GM23338 (cell line): Measurements from ENCODE around the gene NKX2-1.

Experiments
- TF ChIP-seq, protein P1 (sequence below), 2 experiments: fragments of 200-600 bp in 1 of 2; sonication (generic) in 1 of 2; conservative IDR thresholded peaks; 2 replicates each; pipeline versions ENCODE4 v1.5.1 to v1.6.1; 2016 to 2017; ENCODE audit warnings: antibody characterized with exemption in 2 of 2, low read depth in 2 of 2, mild to moderate bottlenecking in 2 of 2, moderate library complexity in 1 of 2
- TF ChIP-seq, protein P2 (sequence below): IDR thresholded peaks from one replicate; pipeline ENCODE4 v1.6.1; 2018; ENCODE audit warnings: antibody characterized with exemption; ENCODE audit not compliant: unreplicated experiment

DNA sequence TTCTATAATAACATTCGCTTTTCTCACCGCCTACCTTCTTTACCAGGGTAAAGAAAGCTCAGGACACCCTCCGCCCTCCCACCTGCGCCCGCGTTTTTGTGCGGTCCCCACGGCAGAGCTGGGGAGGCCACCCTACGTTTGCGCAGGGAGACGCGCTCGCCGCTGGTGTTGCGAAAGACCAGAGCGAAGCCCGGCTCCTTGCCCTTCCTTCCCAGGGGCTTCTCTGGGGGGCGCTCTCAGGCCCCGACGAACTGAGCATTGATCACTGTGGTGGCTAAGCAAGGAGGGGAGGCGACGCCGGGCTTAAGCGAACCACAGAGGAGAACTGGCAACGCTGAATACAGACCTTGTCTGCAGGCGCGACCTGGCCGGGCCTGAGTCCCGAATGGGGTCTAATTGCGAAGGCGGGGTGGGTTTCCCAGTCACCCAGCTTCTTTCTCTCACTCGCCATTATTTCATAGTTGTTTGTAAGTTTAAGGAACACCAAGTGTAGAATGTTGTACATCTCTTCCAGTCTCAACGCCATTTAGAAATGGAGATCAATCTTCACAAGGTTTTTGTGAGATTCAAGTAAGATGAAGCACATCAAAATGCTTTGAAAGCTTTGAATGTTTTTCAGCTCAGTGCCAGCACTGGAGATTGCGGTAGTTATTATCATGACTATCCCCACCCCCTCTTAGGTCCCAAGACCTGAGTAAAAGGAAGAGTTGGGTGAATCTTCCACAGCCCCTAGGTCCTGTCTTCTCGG lies 1.7 kb upstream of the NKX2-1 start:
- TF ChIP-seq, protein P1, sequence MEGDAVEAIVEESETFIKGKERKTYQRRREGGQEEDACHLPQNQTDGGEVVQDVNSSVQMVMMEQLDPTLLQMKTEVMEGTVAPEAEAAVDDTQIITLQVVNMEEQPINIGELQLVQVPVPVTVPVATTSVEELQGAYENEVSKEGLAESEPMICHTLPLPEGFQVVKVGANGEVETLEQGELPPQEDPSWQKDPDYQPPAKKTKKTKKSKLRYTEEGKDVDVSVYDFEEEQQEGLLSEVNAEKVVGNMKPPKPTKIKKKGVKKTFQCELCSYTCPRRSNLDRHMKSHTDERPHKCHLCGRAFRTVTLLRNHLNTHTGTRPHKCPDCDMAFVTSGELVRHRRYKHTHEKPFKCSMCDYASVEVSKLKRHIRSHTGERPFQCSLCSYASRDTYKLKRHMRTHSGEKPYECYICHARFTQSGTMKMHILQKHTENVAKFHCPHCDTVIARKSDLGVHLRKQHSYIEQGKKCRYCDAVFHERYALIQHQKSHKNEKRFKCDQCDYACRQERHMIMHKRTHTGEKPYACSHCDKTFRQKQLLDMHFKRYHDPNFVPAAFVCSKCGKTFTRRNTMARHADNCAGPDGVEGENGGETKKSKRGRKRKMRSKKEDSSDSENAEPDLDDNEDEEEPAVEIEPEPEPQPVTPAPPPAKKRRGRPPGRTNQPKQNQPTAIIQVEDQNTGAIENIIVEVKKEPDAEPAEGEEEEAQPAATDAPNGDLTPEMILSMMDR (conservative IDR thresholded peaks at IDR 0.05; ENCODE audit: low read depth in 2 of 2), result peak; percentile 38 to 55
- TF ChIP-seq, protein P2, sequence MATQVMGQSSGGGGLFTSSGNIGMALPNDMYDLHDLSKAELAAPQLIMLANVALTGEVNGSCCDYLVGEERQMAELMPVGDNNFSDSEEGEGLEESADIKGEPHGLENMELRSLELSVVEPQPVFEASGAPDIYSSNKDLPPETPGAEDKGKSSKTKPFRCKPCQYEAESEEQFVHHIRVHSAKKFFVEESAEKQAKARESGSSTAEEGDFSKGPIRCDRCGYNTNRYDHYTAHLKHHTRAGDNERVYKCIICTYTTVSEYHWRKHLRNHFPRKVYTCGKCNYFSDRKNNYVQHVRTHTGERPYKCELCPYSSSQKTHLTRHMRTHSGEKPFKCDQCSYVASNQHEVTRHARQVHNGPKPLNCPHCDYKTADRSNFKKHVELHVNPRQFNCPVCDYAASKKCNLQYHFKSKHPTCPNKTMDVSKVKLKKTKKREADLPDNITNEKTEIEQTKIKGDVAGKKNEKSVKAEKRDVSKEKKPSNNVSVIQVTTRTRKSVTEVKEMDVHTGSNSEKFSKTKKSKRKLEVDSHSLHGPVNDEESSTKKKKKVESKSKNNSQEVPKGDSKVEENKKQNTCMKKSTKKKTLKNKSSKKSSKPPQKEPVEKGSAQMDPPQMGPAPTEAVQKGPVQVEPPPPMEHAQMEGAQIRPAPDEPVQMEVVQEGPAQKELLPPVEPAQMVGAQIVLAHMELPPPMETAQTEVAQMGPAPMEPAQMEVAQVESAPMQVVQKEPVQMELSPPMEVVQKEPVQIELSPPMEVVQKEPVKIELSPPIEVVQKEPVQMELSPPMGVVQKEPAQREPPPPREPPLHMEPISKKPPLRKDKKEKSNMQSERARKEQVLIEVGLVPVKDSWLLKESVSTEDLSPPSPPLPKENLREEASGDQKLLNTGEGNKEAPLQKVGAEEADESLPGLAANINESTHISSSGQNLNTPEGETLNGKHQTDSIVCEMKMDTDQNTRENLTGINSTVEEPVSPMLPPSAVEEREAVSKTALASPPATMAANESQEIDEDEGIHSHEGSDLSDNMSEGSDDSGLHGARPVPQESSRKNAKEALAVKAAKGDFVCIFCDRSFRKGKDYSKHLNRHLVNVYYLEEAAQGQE, result no peak
